SK-MEL-5 (cell line): ENCODE results near the gene HIC1. TPM values are rescaled to one million over a fixed set of nuclear protein-coding genes. Genes with fewer than 3 reads are reported as not detected.

Experiments used
- DNase-seq: peaks from one replicate; pipeline ENCODE4 v3.0.0-alpha.2; 2016; ENCODE audit warnings: low read depth, low spot score
- in situ Hi-C: cut with HindIII; loops from 2 replicates; pipeline ENCODE4 v1.10.0; 2016; ENCODE audit warnings: low sequenced_read_pairs, high pct_unique_total_duplicates, low pct_unique_long_range_greater_than_20kb
- total RNA-seq: library from RNA; depleted of rRNA; stranded (reverse); fragments of >200 nt; shearing (Covaris generic); gene quantifications from 2 replicates; pipeline ENCODE4 v1.2.3, GENCODE V29; 2014

Gene HIC1
- total RNA-seq, 1 experiment from 2014 or later: 0.69 TPM

- in situ Hi-C loops: no loop called here
- no peak for DNase-seq
Observed at GRCh38 chr17:2023256-2023655, 31.6 kb upstream of the HIC1 start.

- in situ Hi-C loops: no loop called here
- DNase-seq: no peak
Observed at GRCh38 chr17:2023692-2024571, 31.0 kb upstream of the HIC1 start.

- in situ Hi-C loops: no loop called here
Observed at GRCh38 chr17:2024572-2025219, 30.2 kb upstream of the HIC1 start.

DNA sequence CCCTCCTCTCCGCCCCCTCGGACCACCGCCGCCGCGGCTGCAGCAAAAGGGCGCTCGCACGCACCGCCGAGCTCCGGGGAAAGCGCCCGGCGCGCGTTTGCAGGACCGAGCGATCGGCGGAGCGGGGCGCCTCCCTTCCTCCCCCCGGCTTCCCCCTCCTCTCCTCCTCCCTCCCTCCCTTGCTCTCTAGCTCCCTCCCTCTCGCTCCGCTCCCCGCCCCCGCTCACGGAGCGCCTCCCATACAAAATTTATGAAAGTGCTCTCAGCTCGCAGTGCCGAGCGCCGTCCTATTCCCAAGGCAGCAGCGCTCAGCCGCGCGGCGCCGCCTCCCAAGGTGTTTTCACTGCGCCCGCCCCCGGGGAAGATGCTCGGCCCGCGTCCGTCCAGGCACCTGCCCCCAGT lies 29.7 kb upstream of the HIC1 start, which contains the start of gene RTN4RL1:
Gene RTN4RL1, minus strand, starts transcription at position 115 of the 402 bp plus-strand sequence. CDS start 469 bp downstream, outside the sequence.
- peak; percentile 68 for DNase-seq
- in situ Hi-C loops: no loop called here

More at GRCh38 chr17:2024572-2025219, 30.2 kb upstream of the HIC1 start:
- DNase-seq: no peak

GRCh38 chr17:2025622-2026309 lies 29.1 kb upstream of the HIC1 start:
- in situ Hi-C loops: no loop called here
- DNase-seq: peak; percentile 81

GRCh38 chr17:2027528-2028233 lies 27.2 kb upstream of the HIC1 start:
- no peak for DNase-seq
- in situ Hi-C loops: no loop called here

DNA sequence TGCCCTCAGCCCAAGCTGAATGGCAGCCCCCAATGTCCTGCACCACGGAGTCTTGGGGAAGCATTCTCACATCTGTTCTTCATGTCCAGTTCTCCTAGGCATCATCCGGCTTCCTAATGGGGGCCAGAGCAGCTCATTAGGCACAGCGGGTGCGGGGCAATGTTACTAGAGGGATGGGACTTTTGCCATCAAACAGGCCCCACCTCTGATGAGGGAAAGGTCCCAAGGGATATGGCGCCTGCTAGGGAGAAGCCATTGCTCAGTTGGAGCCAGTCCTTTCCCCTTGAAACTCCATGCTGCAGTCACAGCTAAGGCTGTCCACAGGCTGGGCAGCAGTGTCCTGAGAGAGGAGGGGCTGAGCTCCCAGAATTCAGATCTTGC lies 26.7 kb upstream of the HIC1 start:
- no peak for DNase-seq
- in situ Hi-C loops: no loop called here

DNA sequence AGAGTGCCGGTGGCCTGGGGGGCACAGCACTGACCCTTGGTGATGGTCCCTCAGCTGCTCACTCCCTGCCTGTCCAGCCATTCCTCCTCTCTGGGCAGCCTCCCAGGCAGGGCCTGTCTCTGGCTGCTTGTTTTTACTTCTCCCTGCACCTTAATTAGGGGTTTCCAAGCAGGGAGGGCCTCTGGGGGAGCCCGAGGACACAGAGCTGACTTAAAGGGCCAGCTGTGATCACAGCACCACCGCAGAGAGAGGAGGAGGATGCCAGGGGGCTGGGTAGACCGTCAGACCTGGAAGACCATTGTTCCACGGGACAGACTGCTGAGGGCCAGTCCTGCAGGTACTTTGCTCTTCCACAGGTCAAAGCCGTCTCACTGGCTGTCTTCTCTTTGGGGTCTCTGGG lies 26.2 kb upstream of the HIC1 start:
- in situ Hi-C loops: no loop called here
- no peak for DNase-seq

- in situ Hi-C loops: no loop called here
- peak; percentile 92 for DNase-seq
Observed at GRCh38 chr17:2029911-2030778, 24.8 kb upstream of the HIC1 start, which contains the start of gene DPH1. Gene DPH1 (plus strand): TSS chr17:2030153. CDS start chr17:2030170, 17 bp downstream.

- in situ Hi-C loops: no loop called here
- DNase-seq: no peak
Observed at GRCh38 chr17:2030779-2031163, 24.1 kb upstream of the HIC1 start.

GRCh38 chr17:2033153-2033552 lies 21.8 kb upstream of the HIC1 start:
- in situ Hi-C loops: no loop called here
- DNase-seq: no peak

GRCh38 chr17:2034157-2034556 lies 20.7 kb upstream of the HIC1 start:
- no peak for DNase-seq
- in situ Hi-C loops: no loop called here

DNA sequence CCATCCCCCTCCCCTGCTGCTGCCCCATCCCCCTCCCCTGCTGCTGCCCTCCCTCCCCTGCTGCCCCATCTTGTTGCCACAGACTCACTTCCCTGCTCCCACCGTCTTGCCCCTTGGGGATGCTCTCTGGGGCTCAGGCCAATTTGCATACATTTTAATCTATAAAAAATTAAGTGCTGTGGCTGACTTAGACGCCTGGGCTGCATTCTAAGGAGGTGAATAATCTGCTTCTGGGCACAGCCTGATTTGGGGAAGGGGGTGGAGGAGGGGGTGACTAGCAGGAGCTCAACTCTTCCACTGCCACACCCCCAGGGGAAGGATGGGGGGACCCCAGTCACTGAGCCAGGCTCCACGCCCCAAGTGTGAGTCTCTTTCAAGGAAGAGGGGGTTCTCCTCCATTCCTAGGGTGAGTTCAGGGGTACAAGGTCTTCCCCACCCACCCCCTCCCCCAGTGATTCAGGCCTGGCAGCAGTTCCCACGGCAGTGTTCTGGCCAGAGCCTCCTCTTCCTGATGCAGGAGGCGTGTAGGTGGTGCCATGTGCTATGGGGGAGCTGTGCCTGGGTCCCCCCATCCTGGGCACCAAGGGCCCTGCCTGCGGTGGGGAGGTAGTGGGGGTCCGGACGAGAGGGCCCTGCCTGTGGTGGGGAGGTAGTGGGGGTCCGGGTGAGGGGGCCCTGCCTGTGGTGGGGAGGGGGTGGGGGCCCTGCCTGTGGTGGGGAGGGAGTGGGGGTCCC lies 19.9 kb upstream of the HIC1 start:
- in situ Hi-C loops: no loop called here
- no peak for DNase-seq

DNA sequence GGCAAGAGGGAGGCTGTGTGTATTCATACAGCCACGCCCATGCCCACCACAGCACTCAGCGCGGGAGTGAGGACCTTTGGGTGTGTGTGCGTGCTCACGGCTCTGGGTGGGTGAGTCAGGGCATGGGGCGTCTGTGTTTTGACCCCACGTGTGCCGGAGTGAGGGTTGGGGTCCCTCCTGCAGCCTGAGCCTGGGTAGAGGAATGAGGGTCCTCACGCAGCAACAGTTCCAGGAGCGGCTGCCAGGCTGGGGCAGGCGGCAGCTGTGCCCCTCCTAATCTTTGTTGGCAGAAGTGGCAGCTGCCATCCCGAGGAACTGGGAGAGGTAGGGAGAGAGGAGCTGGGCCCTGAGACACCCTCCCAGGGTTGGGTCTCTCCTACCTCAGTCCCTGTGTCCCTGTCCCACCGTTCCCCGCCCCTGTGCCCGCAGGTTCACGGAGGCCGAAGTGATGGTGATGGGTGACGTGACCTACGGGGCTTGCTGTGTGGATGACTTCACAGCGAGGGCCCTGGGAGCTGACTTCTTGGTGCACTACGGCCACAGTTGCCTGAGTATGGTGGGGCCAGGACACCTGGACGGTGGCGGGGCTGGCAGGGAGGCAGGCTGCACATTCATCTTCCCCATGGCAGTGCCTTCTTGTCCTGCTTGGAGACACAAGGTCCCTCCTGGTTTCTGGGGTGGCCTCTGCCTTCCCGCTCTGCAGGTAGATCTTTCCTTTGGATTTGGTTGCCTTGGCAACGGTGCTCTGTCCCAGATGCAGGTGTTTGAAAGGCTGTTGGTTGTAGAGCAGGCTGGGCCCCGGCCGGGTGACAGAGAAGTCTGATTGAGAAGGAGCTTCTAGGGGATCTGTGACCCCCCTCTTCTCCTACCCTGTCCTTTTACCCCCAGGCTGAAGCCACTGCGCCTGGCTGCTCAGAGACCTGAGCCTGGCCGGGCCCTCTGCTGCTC lies 19.1 kb upstream of the HIC1 start:
- in situ Hi-C loops: no loop called here

DNA sequence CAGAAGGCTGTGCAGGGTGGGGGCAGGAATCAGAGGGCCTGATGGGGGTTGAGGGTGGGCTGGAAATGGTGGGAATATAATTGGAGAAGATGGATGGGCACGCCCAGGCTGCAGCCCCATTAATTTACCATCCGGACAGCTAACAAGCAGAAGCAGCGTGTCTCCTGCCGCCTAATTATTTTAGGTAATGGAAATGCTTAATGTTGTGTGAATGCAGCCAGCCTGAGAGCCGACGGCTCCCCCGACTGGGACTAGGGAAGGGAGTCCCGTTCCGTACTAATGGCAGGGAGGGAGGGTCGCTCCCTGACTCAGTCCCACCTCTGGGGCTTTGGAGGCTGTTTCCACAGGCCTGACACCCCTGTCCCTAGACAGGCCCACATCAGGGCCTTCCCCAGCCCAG lies 17.7 kb upstream of the HIC1 start:
- no peak for DNase-seq
- in situ Hi-C loops: no loop called here

More for the DNA sequence above, 19.1 kb upstream of the HIC1 start:
- no peak for DNase-seq
